Stimulated activated naive CD8-positive, alpha-beta T cell treated with anti-CD3 and anti-CD28 coated beads, Interleukin-15, Interleukin-2, amounts not matched to agents 100 ng/mL and 50 ng/mL, for 24 hours (primary cell): ENCODE data around the gene EIF2S2.
A peak's percentile ranks its signal among the peaks of the same experiment; 100 is the strongest.

Experiments
- H3K27ac Mint-ChIP-seq: one replicate; pipeline ENCODE4 v1.8.0; 2021; ENCODE audit warnings: mild to moderate bottlenecking, mixed read lengths
- H3K27me3 Mint-ChIP-seq: one replicate; pipeline ENCODE4 v1.8.0; 2021; ENCODE audit warnings: mixed read lengths
- H3K36me3 Mint-ChIP-seq: one replicate; pipeline ENCODE4 v1.8.0; 2021; ENCODE audit warnings: low read depth, mixed read lengths
- H3K4me1 Mint-ChIP-seq: one replicate; pipeline ENCODE4 v1.8.0; 2021; ENCODE audit warnings: low read depth, mixed read lengths
- H3K4me3 Mint-ChIP-seq: one replicate; pipeline ENCODE4 v1.8.0; 2021; ENCODE audit warnings: mild to moderate bottlenecking, mixed read lengths
- H3K9me3 Mint-ChIP-seq: one replicate; pipeline ENCODE4 v1.8.0; 2021; ENCODE audit warnings: mixed read lengths

EIF2S2 gene

DNA sequence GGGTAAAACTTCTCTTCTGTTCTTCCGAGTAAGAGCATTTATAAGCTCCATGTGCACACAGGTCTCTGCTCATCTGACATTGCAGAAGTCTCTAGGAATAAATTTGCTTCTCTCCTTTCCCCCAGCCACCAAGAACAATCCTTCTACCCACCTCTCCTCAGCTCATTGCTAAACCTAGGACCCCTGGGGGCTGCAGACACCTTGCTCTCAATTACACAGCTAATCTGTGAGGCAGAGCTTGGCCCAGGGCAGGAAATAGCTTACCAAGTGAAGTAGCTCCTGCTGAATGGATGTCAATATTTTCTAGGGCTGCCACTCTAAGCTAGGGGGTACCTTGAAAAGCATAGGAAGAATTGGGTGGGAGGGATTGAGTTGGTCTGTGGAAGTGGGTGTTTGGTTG, 44.0 kb downstream of the EIF2S2 start:
- no peaks in the 10 kb centered on the region for H3K27me3 Mint-ChIP-seq
- H3K36me3 Mint-ChIP-seq = peaks cover 15% of the 10 kb centered on the region
- peaks cover 29% of the 10 kb centered on the region for H3K4me1 Mint-ChIP-seq
- H3K4me3 Mint-ChIP-seq = no peak overlapping the region
- H3K27ac Mint-ChIP-seq = peak overlapping the region; percentile 56
- no peaks in the 10 kb centered on the region for H3K9me3 Mint-ChIP-seq

- no peaks in the 10 kb centered on the region for H3K27me3 Mint-ChIP-seq
- peak overlapping the region; percentile 8 for H3K27ac Mint-ChIP-seq
- peaks cover 9% of the 10 kb centered on the region for H3K36me3 Mint-ChIP-seq
- H3K4me1 Mint-ChIP-seq = peaks cover 43% of the 10 kb centered on the region
- no peaks in the 10 kb centered on the region for H3K9me3 Mint-ChIP-seq
- H3K4me3 Mint-ChIP-seq = no peak overlapping the region
Observed at GRCh38 chr20:34066476-34067090, 45.5 kb downstream of the EIF2S2 start.

DNA sequence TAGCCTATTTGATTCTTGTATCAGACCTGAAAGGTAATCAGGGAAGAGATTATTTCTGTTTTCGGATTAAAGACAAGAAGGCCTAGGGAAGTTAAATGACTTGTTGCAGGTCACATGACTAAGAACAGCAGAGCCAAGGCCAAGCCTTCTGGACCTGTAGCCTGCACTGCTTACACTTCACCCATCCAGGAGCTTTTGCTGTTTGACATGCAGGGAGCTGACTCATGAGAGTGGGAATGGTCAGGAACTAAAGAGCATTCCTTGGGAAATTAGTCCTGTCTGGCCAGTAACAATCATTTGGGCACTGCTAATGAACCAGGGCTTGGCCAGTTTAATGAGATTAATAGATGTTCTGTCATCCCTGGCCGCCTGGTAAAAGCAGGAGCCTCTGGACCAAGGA, 46.8 kb downstream of the EIF2S2 start:
- H3K27ac Mint-ChIP-seq = no peak overlapping the region

GRCh38 chr20:34064286-34064685, 47.8 kb downstream of the EIF2S2 start:
- Mint-ChIP-seq H3K36me3 (peaks cover 15% of the 10 kb centered on the region), H3K9me3 (no peaks in the 10 kb centered on the region), H3K4me3 (no peak overlapping the region), H3K27me3 (no peaks in the 10 kb centered on the region), H3K4me1 (peaks cover 52% of the 10 kb centered on the region), H3K27ac (peak overlapping the region; percentile 42)

More for the DNA sequence above, 46.8 kb downstream of the EIF2S2 start:
- H3K9me3 Mint-ChIP-seq = no peaks in the 10 kb centered on the region
- no peak overlapping the region for H3K4me3 Mint-ChIP-seq
- H3K27me3 Mint-ChIP-seq = no peaks in the 10 kb centered on the region
- H3K4me1 Mint-ChIP-seq = peaks cover 49% of the 10 kb centered on the region
- H3K36me3 Mint-ChIP-seq = peaks cover 9% of the 10 kb centered on the region

DNA sequence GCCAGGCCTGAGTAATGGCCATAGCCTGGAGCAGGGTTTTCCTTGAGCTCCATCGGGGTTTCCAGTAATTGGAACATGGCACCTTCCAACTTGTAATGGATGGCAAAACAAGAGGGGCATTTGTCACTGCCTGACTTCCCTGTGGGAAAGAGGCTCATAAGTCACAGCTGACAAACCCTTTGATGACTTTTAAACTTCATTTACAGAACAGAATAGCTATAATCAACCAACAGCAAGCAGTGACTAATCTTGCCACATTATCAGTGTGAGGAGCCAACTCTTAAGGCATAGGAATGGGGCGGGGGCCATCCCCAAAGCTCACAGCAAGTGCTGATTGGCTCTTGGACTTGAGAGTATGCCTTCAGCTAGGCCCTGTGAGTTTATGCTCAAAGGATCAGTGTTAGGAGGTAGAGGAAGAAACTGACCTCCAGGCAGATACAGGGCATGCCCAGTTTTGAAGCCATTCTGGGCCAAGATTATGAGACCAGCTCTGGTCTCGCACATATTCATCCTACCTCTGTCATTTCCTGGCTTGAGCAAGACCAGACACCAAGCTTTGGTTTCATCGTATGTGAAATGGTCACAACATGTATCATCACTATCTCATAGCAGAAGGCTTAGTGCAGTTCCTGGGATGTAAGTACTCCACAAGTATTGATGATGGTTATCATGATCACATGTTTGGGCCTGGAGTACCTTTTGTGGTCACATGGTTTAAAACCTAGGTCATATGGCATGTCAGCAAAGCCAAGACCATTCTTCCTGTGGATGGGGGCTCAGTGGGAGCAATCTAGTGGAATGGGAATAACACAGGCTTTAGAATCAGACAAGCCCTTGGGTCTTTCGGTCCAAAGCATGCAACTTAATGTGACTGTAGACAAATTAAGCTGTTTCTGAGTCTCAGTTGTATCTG, 49.2 kb downstream of the EIF2S2 start:
- H3K4me1 Mint-ChIP-seq = peaks cover 54% of the 10 kb centered on the region

GRCh38 chr20:34061695-34062094, 50.3 kb downstream of the EIF2S2 start:
- H3K4me1 Mint-ChIP-seq = peaks cover 61% of the 10 kb centered on the region
- peaks cover 22% of the 10 kb centered on the region for H3K36me3 Mint-ChIP-seq
- H3K9me3 Mint-ChIP-seq = no peaks in the 10 kb centered on the region
- no peak overlapping the region for H3K4me3 Mint-ChIP-seq
- H3K27me3 Mint-ChIP-seq = no peaks in the 10 kb centered on the region
- peak overlapping the region; percentile 10 for H3K27ac Mint-ChIP-seq

More for the DNA sequence above, 49.2 kb downstream of the EIF2S2 start:
- no peaks in the 10 kb centered on the region for H3K9me3 Mint-ChIP-seq
- peak overlapping the region; percentile 14 for H3K27ac Mint-ChIP-seq
- H3K27me3 Mint-ChIP-seq = no peaks in the 10 kb centered on the region
- H3K4me3 Mint-ChIP-seq = no peak overlapping the region
- peaks cover 22% of the 10 kb centered on the region for H3K36me3 Mint-ChIP-seq

GRCh38 chr20:34060970-34061369, 51.1 kb downstream of the EIF2S2 start:
- Mint-ChIP-seq H3K27ac (peak overlapping the region; percentile 17), H3K4me1 (peaks cover 69% of the 10 kb centered on the region), H3K4me3 (no peak overlapping the region)

DNA sequence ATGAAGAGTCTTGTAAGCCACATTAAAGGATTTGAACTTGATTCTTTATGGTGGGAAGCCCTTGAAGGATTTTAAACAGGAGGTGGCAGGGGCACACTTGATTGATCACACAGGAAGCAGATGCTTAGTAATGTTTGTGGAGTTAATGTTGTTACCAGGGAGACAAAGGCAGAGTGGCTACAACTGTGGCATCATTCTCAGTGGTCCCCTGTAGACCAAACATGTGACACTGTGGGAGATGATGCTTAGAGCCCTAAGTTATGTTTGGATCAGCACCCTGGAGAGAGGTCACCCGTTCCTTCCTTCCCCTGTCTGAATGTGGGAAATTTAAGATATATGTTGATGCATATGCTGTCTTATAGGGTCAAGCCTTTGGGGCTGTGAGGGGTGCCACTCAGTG, 53.2 kb downstream of the EIF2S2 start:
- Mint-ChIP-seq H3K4me1 (peaks cover 88% of the 10 kb centered on the region), H3K9me3 (no peaks in the 10 kb centered on the region), H3K27me3 (no peaks in the 10 kb centered on the region), H3K27ac (peak overlapping the region; percentile 39), H3K4me3 (no peak overlapping the region), H3K36me3 (peaks cover 20% of the 10 kb centered on the region)

More at GRCh38 chr20:34060970-34061369, 51.1 kb downstream of the EIF2S2 start:
- no peaks in the 10 kb centered on the region for H3K9me3 Mint-ChIP-seq
- H3K27me3 Mint-ChIP-seq = no peaks in the 10 kb centered on the region
- H3K36me3 Mint-ChIP-seq = peaks cover 21% of the 10 kb centered on the region

DNA sequence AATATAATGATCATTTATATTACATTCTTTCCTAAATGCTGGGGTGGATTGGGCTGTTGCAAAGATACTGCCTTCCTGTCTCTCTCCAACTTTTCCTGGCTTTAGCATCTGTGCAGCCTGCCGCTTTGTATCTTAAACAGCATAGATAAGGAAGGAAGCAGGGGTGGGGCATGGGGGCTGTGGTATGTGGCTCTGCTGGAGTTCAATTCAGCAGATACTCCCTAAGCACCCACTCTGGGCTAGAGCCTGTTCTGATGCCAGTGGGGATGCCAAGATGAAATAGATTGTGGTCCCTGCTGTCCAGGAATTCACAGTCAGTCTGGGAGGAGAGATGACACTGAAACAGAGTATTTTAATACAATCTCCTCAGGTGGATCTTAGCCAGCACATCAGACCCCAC, 56.8 kb downstream of the EIF2S2 start:
- Mint-ChIP-seq H3K4me3 (no peak overlapping the region), H3K27me3 (no peaks in the 10 kb centered on the region), H3K4me1 (peaks cover 87% of the 10 kb centered on the region), H3K9me3 (no peaks in the 10 kb centered on the region), H3K27ac (no peak overlapping the region), H3K36me3 (peaks cover 27% of the 10 kb centered on the region)

GRCh38 chr20:34052414-34052813, 59.6 kb downstream of the EIF2S2 start:
- no peak overlapping the region for H3K4me3 Mint-ChIP-seq
- H3K27me3 Mint-ChIP-seq = no peaks in the 10 kb centered on the region
- H3K9me3 Mint-ChIP-seq = no peaks in the 10 kb centered on the region
- peaks cover 15% of the 10 kb centered on the region for H3K36me3 Mint-ChIP-seq
- H3K27ac Mint-ChIP-seq = no peak overlapping the region
- H3K4me1 Mint-ChIP-seq = peaks cover 82% of the 10 kb centered on the region

- H3K4me1 Mint-ChIP-seq = peaks cover 79% of the 10 kb centered on the region
- H3K9me3 Mint-ChIP-seq = no peaks in the 10 kb centered on the region
- H3K27me3 Mint-ChIP-seq = no peaks in the 10 kb centered on the region
- H3K27ac Mint-ChIP-seq = no peak overlapping the region
- H3K4me3 Mint-ChIP-seq = no peak overlapping the region
- H3K36me3 Mint-ChIP-seq = peaks cover 27% of the 10 kb centered on the region
Observed at GRCh38 chr20:34049897-34050695, 61.9 kb downstream of the EIF2S2 start.

- Mint-ChIP-seq H3K27ac (peak overlapping the region; percentile 21), H3K4me1 (peaks cover 73% of the 10 kb centered on the region), H3K9me3 (no peaks in the 10 kb centered on the region), H3K4me3 (no peak overlapping the region), H3K36me3 (peaks cover 23% of the 10 kb centered on the region), H3K27me3 (no peaks in the 10 kb centered on the region)
Observed at GRCh38 chr20:34049389-34049788, 62.7 kb downstream of the EIF2S2 start.

GRCh38 chr20:34047917-34048316, 64.1 kb downstream of the EIF2S2 start:
- H3K4me1 Mint-ChIP-seq = peaks cover 68% of the 10 kb centered on the region
- H3K4me3 Mint-ChIP-seq = no peak overlapping the region
- peaks cover 19% of the 10 kb centered on the region for H3K36me3 Mint-ChIP-seq
- H3K9me3 Mint-ChIP-seq = no peaks in the 10 kb centered on the region
- H3K27ac Mint-ChIP-seq = no peak overlapping the region
- no peaks in the 10 kb centered on the region for H3K27me3 Mint-ChIP-seq

DNA sequence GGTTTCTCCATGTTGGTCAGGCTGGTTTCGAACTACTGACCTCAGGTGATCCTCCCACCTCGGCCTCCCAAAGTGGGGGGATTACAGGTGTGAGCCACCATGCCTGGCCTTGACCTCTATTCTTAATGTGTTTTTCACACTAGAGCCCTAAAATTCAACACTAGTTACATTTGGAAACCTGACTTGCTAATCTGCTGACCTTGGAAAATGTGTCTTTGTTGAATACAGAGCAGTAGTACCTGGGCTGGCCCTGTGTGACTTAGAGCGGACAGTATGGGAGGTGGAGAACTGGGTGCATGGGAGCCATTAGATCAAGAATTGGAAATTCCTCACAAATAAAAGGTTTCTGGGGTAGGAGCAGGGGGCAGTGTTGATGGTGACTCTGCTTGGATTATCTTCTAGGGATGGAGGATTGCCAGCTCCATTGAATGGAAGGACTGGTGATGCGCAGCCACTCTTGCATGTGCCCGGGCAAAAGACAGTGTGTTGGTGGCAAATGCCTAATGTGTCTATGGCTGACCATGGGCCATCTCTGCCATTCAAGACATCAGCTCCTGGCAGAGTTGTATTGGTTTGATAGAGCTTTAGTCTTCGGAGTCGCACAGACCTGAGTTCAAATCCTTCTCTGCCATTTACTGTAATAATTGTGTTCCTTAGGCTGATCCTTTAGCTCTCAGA, 64.9 kb downstream of the EIF2S2 start:
- Mint-ChIP-seq H3K9me3 (no peaks in the 10 kb centered on the region), H3K27ac (no peak overlapping the region), H3K36me3 (peaks cover 14% of the 10 kb centered on the region), H3K27me3 (no peaks in the 10 kb centered on the region), H3K4me3 (no peak overlapping the region), H3K4me1 (peaks cover 65% of the 10 kb centered on the region)
